Stomach smooth muscle (tissue), 2 donors: ENCODE results near the gene UBE2A.
A peak's percentile ranks its signal among the peaks of the same experiment; 100 is the strongest.

ENCODE experiments used
- H3K27ac ChIP-seq: one replicate; pipeline ENCODE4 v1.7.0; 2013; ENCODE audit warnings: mild to moderate bottlenecking, low read length, inconsistent platforms
- H3K27me3 ChIP-seq, 2 donors: one replicate each; pipeline ENCODE4 v1.7.0; 2013; ENCODE audit warnings: low read length in 2 of 2; ENCODE audit not compliant: insufficient read depth in 2 of 2, control insufficient read depth in 1 of 2
- H3K36me3 ChIP-seq, 2 donors: one replicate each; pipeline ENCODE4 v1.7.0; 2013; ENCODE audit warnings: low read length in 2 of 2; ENCODE audit not compliant: control insufficient read depth in 2 of 2, insufficient read depth in 2 of 2
- H3K4me1 ChIP-seq: one replicate; pipeline ENCODE4 v1.7.0; 2013; ENCODE audit warnings: low read length; ENCODE audit not compliant: control insufficient read depth, insufficient read depth
- H3K4me3 ChIP-seq, 2 donors: one replicate each; pipeline ENCODE4 v1.7.0; 2013; ENCODE audit warnings: low read length in 2 of 2
- H3K9ac ChIP-seq, 2 donors: one replicate each; pipeline ENCODE4 v1.7.0; 2013; ENCODE audit warnings: low read length in 2 of 2, mild to moderate bottlenecking in 1 of 2
- H3K9me3 ChIP-seq, 2 donors: one replicate each; pipeline ENCODE4 v1.7.0; 2013; ENCODE audit warnings: low read length in 2 of 2; ENCODE audit not compliant: control insufficient read depth in 2 of 2
- donor health status: healthy.
- donor health status: Pancreatic carcinoma.

Gene UBE2A

DNA sequence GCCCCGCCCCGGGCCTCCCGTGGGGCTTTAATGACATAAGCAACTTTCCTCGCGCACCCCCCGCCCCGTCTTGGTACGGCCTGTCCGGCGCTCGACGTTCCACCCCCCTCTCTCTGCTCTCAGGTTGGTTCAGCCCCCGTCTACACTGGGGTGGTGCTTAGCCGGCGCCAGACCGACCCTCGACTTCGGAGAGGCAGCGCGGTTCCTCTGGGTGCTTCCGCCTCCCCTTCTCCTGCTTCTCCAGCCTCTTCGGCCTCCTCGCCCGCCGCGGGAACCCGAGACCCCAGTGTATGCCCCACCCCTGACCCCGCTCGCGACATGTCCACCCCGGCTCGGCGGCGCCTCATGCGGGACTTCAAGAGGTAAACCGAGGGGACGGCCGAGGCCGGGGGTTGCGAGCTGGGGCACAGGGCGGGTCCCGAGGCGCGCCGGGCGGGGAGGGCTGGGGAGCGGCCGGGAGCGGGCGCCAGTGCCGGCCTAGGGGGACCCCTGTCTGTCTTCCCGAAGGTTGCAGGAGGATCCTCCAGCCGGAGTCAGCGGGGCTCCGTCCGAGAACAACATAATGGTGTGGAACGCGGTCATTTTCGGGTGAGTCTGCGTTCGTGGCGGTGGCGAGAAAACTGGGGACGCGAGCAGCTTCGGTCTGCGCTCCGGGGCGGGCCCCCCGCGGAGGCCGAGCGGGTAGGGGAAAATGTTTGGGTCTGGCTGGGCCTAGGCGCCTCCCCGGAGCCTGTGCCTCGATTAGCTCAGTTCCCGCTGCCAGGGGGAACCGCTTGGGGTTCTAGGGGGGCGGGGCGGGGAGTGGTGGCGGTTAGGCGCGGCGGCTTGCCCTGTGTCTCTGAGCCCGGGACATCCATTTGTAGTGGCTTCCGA, at the start of gene UBE2A:
Gene UBE2A, plus strand, starts transcription at position 170 of the 873 bp plus-strand sequence. Its CDS starts 149 bp downstream, at position 319.
- Histone ChIP-seq H3K4me3 (peak within 1 kb of the TSS; percentile 59 to 75), H3K27ac (peak within 1 kb of the TSS; percentile 82), H3K9me3 (no peaks in the 10 kb centered on the region)

GRCh38 chrX:119529345-119530276, 44.8 kb upstream of the UBE2A start:
- Histone ChIP-seq H3K27ac (no peak overlapping the region), H3K9ac (no peak overlapping the region), H3K36me3 (no peaks in the 10 kb centered on the region), H3K4me1 (no peaks in the 10 kb centered on the region), H3K9me3 (no peaks in the 10 kb centered on the region), H3K4me3 (no peak overlapping the region), H3K27me3 (no peaks in the 10 kb centered on the region)

More for the DNA sequence above, at the start of gene UBE2A:
- peaks cover 0 to 5% of the 10 kb centered on the region in 2 donors for H3K27me3 ChIP-seq
- H3K9ac ChIP-seq = peak within 1 kb of the TSS; percentile 74 to 76
- H3K4me1 ChIP-seq = peaks cover 10% of the 10 kb centered on the region
- H3K36me3 ChIP-seq = no peaks in the 10 kb centered on the region

GRCh38 chrX:119537487-119537886, 36.9 kb upstream of the UBE2A start:
- H3K9me3 ChIP-seq = no peaks in the 10 kb centered on the region
- H3K36me3 ChIP-seq = peaks cover 0 to 5% of the 10 kb centered on the region in 2 donors
- no peak overlapping the region for H3K4me3 ChIP-seq
- H3K27ac ChIP-seq = no peak overlapping the region
- no peaks in the 10 kb centered on the region for H3K27me3 ChIP-seq
- no peak overlapping the region for H3K9ac ChIP-seq
- no peaks in the 10 kb centered on the region for H3K4me1 ChIP-seq

GRCh38 chrX:119539872-119540271, 34.5 kb upstream of the UBE2A start:
- H3K27ac ChIP-seq = no peak overlapping the region
- H3K27me3 ChIP-seq = no peaks in the 10 kb centered on the region
- no peak overlapping the region for H3K9ac ChIP-seq
- no peaks in the 10 kb centered on the region for H3K9me3 ChIP-seq
- no peak overlapping the region for H3K4me3 ChIP-seq
- H3K4me1 ChIP-seq = no peaks in the 10 kb centered on the region
- H3K36me3 ChIP-seq = peaks cover 0 to 5% of the 10 kb centered on the region in 2 donors

GRCh38 chrX:119541188-119541587, 33.2 kb upstream of the UBE2A start:
- H3K9ac ChIP-seq = no peak overlapping the region
- no peaks in the 10 kb centered on the region for H3K27me3 ChIP-seq
- H3K4me1 ChIP-seq = no peaks in the 10 kb centered on the region
- H3K27ac ChIP-seq = no peak overlapping the region
- H3K9me3 ChIP-seq = no peaks in the 10 kb centered on the region
- peaks cover 0 to 5% of the 10 kb centered on the region in 2 donors for H3K36me3 ChIP-seq
- H3K4me3 ChIP-seq = no peak overlapping the region

- Histone ChIP-seq H3K36me3 (no peaks in the 10 kb centered on the region), H3K4me3 (no peak overlapping the region), H3K27ac (no peak overlapping the region), H3K4me1 (no peaks in the 10 kb centered on the region), H3K27me3 (no peaks in the 10 kb centered on the region), H3K9ac (no peak overlapping the region), H3K9me3 (no peaks in the 10 kb centered on the region)
These were observed 24.9 kb upstream of the UBE2A start for GRCh38 chrX:119549327-119550016.

- Histone ChIP-seq H3K9me3 (no peaks in the 10 kb centered on the region), H3K4me3 (no peak overlapping the region), H3K27me3 (no peaks in the 10 kb centered on the region), H3K27ac (no peak overlapping the region), H3K4me1 (no peaks in the 10 kb centered on the region), H3K9ac (no peak overlapping the region), H3K36me3 (no peaks in the 10 kb centered on the region)
These were observed 21.9 kb upstream of the UBE2A start for GRCh38 chrX:119552508-119552907.

DNA sequence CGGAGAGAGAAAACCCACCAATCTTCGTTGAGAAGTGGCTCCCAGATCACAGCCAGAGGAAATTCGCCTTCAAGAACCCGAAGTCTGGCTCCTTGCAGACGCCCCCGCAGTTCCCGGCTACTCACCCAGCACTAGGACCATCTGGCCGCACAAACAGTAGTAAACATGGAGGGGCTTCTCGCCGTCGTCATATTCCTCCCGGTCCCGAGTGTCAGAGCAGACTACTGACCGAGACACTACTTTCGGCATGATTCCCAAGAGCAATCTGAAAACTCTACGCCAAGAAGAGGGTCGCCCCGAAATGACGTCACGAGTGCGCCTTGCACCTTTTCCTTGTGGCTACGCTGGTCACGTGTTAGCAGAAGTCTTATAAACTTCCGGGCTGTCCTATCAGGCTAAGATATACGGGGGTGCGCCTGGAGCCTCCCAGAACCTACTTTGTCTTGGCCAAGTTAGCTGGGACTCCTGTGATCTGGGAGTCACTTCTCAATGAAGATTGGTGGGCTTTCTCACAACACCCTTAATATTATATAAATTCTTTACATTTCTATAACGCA, 9.2 kb upstream of the UBE2A start, which contains the start of gene STEEP1:
Gene STEEP1, minus strand, starts transcription at position 303 of the 557 bp plus-strand sequence. Its CDS starts 54 bp downstream, at position 249.
- H3K9ac ChIP-seq = peak within 1 kb of the TSS; percentile 65 to 78

DNA sequence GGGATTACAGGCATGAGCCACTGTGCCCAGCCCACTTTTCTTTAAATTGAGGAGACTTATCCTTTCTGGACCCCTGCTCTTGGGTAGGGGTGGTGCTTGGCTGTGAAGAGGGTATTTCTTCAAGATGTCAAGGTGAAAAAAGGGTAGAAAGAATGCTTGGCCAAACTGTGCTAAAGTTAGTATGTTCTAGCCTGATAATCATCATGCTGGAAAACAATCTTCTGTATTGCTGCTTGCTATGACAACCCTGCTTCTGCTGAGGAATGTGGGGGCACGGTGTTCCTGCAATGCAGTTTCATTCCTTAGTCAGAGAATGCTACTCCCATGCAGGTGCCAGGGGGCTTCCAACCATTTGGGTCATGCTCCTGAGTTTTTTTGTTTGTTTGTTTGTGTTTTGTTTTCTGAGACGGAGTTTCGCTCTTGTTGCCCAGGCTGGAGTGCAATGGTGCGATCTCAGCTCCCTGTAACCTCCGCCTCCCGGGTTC, 4.0 kb upstream of the UBE2A start:
- Histone ChIP-seq H3K9me3 (no peaks in the 10 kb centered on the region), H3K4me1 (peaks cover 5% of the 10 kb centered on the region), H3K27me3 (peaks cover 0 to 2% of the 10 kb centered on the region in 2 donors), H3K9ac (no peak overlapping the region), H3K4me3 (no peak overlapping the region), H3K36me3 (no peaks in the 10 kb centered on the region), H3K27ac (no peak overlapping the region)

More for the DNA sequence above, 9.2 kb upstream of the UBE2A start, which contains the start of gene STEEP1:
- no peaks in the 10 kb centered on the region for H3K9me3 ChIP-seq
- peaks cover 0 to 2% of the 10 kb centered on the region in 2 donors for H3K36me3 ChIP-seq
- H3K27me3 ChIP-seq = no peaks in the 10 kb centered on the region
- peak within 1 kb of the TSS; percentile 77 to 78 for H3K4me3 ChIP-seq
- H3K4me1 ChIP-seq = peaks cover 3% of the 10 kb centered on the region
- H3K27ac ChIP-seq = peak within 1 kb of the TSS; percentile 69
